DND-41 (cell line): ENCODE data around the gene ERC2.

Experiments used
- CTCF ChIP-seq: IDR thresholded peaks from 2 replicates; pipeline ENCODE4 v1.5.1; 2012; ENCODE audit warnings: borderline replicate concordance, low read length, moderate library complexity, mild to moderate bottlenecking; ENCODE audit not compliant: poor library complexity, severe bottlenecking; ENCODE audit errors: extremely low read depth
- EZH2 ChIP-seq: IDR thresholded peaks from 3 replicates; pipeline ENCODE4 v1.6.1; 2012; ENCODE audit warnings: borderline replicate concordance, low read depth, mild to moderate bottlenecking, moderate library complexity, low read length, inconsistent platforms; ENCODE audit not compliant: severe bottlenecking

- TF ChIP-seq CTCF (no peak), EZH2 (no peak)
Measured at GRCh38 chr3:55678546-55679216, 789.6 kb downstream of the ERC2 start.
